Ovary (tissue), 9 donors: ENCODE results near the gene ANKMY1. TPM values are rescaled to one million over a fixed set of nuclear protein-coding genes. Genes with fewer than 3 reads are reported as not detected.

ENCODE experiments used
- DNase-seq, 5 donors: peaks; one replicate each; pipeline ENCODE4 v3.0.0-alpha.2; 2019 to 2020
- H3K27ac ChIP-seq, 2 donors: fragments of 200-600 bp; one replicate each; pipeline versions ENCODE4 v1.5.1 to v1.8.0; 2019 to 2022
- H3K27me3 ChIP-seq: fragments of 200-600 bp; one replicate; pipeline ENCODE4 v1.8.0; 2022
- H3K36me3 ChIP-seq: fragments of 200-600 bp; sonication (generic); one replicate; pipeline ENCODE4 v1.5.1; 2019
- H3K4me1 ChIP-seq: one replicate; pipeline ENCODE4 v1.8.1; 2013; ENCODE audit warnings: mild to moderate bottlenecking, moderate library complexity; ENCODE audit not compliant: insufficient read depth
- H3K4me3 ChIP-seq: fragments of 200-600 bp; sonication (generic); one replicate; pipeline ENCODE4 v1.5.1; 2017
- H3K9me3 ChIP-seq, 2 donors: fragments of 200-600 bp in 1 of 2; sonication (generic) in 1 of 2; one replicate each; pipeline versions ENCODE4 v1.5.1 to v1.8.1; 2013 to 2019; ENCODE audit warnings: mild to moderate bottlenecking in 1 of 2, moderate library complexity in 1 of 2
- CTCF ChIP-seq, 3 donors: fragments of 450-650 bp in 2 of 3; fragments of 200-600 bp in 1 of 3; IDR thresholded peaks; one replicate each; pipeline versions ENCODE4 v1.5.1 to v1.8.0; 2016 to 2022; ENCODE audit warnings: antibody characterized with exemption in 3 of 3, mild to moderate bottlenecking in 1 of 3
- EP300 ChIP-seq: sonication (generic); formaldehyde crosslinking; IDR thresholded peaks from one replicate; pipeline ENCODE4 v1.6.1; 2017; ENCODE audit warnings: antibody characterized with exemption
- POLR2A ChIP-seq: fragments of 450-650 bp; IDR thresholded peaks from one replicate; pipeline ENCODE4 v1.6.1; 2017; ENCODE audit warnings: antibody characterized with exemption, mild to moderate bottlenecking, moderate library complexity
- WGBS, 3 donors: extraction: QIAGEN DNeasy Blood & Tissue Kit in 1 of 3; methylation state at CpG; one replicate each; pipeline versions ENCODE4 v1.1.5 to v1.1.7; 2013 to 2017; 5-methylcytosine and 5-hydroxymethylcytosine counted together
- intact Hi-C, 4 donors: fragments of 100-400 bp; cut with DNase I; formaldehyde crosslinking; loops; one replicate each; pipeline versions ENCODE4 v1.11.0 to v1.15.1; 2022 to 2023
- polyA plus RNA-seq, 2 donors: library from polyadenylated mRNA; stranded (reverse); fragments of 200-250 nt in 1 of 2; fragments of 350-450 nt in 1 of 2; fragmentation: Illumina TruSeq in 1 of 2; extraction: RNeasy Lipid Tissue Mini Kit (QIAGEN cat#74804) in 1 of 2; gene quantifications; one replicate each; pipeline ENCODE4 v1.2.3, GENCODE V29; 2013 to 2014
- total RNA-seq, 7 donors: library from RNA; depleted of rRNA in 2 of 7; stranded (reverse); fragments of >200 nt in 2 of 7; fragmentation: NEBNext Ultra II Directional in 3 of 7; extraction: Animal tissue kit (Norgen Biotek cat#: 25700) in 3 of 7; gene quantifications; one replicate each; pipeline versions ENCODE4 v1.1.0 to v1.2.4, GENCODE V29; 2016 to 2023
- donor health status: DM: no; HTN: no; CAD: no; lungs with moderate emphysema.
- donor health status: DM: no; HTN: no; CAD: no.
- donor health status: Bipolar disorder and iron deficiency.
- donor health status: DM: yes; HTN: yes; CAD: no.
- donor health status: DM: no; HTN: no; CAD: no.
- donor health status: DM: yes; HTN: yes; CAD: no.

The ANKMY1 gene
- total and polyA plus RNA-seq, 9 donors, result 11.5 to 24.2 (median 19.0) TPM

GRCh38 chr2:240527153-240527750 lies 30.5 kb downstream of the ANKMY1 start:
- Histone ChIP-seq H3K9me3 (no peaks in the 10 kb centered on the region), H3K27me3 (no peaks in the 10 kb centered on the region), H3K36me3 (no peaks in the 10 kb centered on the region), H3K27ac (no peak overlapping the region), H3K4me3 (no peak overlapping the region), H3K4me1 (no peaks in the 10 kb centered on the region)
- no peak for TF ChIP-seq CTCF (IDR thresholded peaks at IDR 0.05)
- TF ChIP-seq EP300, result no peak
- TF ChIP-seq POLR2A, result no peak
- intact Hi-C loops, result no loop called here
- no peak for DNase-seq
- 77 to 94% (median 82%) methylated on average over 3 of the region's 3 CpGs for WGBS, 3 donors

GRCh38 chr2:240526521-240526920 lies 31.3 kb downstream of the ANKMY1 start:
- no peak for DNase-seq

GRCh38 chr2:240525802-240526201 lies 32.0 kb downstream of the ANKMY1 start:
- TF ChIP-seq CTCF (IDR thresholded peaks at IDR 0.05), result no peak
- TF ChIP-seq POLR2A, result no peak

More at GRCh38 chr2:240526521-240526920, 31.3 kb downstream of the ANKMY1 start:
- H3K27ac ChIP-seq, result no peak overlapping the region
- WGBS, 3 donors, result 82 to 95% (median 92%) methylated on average over 4 of the region's 4 CpGs
- H3K36me3 ChIP-seq, result no peaks in the 10 kb centered on the region
- TF ChIP-seq EP300, result no peak
- no peak for TF ChIP-seq CTCF (IDR thresholded peaks at IDR 0.05)
- TF ChIP-seq POLR2A, result no peak
- no peak overlapping the region for H3K4me3 ChIP-seq
- H3K27me3 ChIP-seq, result no peaks in the 10 kb centered on the region
- no peaks in the 10 kb centered on the region for H3K4me1 ChIP-seq
- intact Hi-C loops, result no loop called here
- no peaks in the 10 kb centered on the region for H3K9me3 ChIP-seq

GRCh38 chr2:240524963-240525718 lies 32.6 kb downstream of the ANKMY1 start:
- WGBS, 3 donors, result 92 to 95% (median 92%) methylated on average over 8 of the region's 8 CpGs
- no peaks in the 10 kb centered on the region for H3K27me3 ChIP-seq
- no peaks in the 10 kb centered on the region for H3K4me1 ChIP-seq
- no peaks in the 10 kb centered on the region for H3K9me3 ChIP-seq
- no peak overlapping the region for H3K27ac ChIP-seq
- no peaks in the 10 kb centered on the region for H3K36me3 ChIP-seq
- intact Hi-C loops, result no loop called here
- TF ChIP-seq EP300 (no peak), POLR2A (no peak), CTCF (IDR thresholded peaks at IDR 0.05) (no peak)
- DNase-seq, result no peak
- H3K4me3 ChIP-seq, result no peak overlapping the region

More at GRCh38 chr2:240525802-240526201, 32.0 kb downstream of the ANKMY1 start:
- no peaks in the 10 kb centered on the region for H3K36me3 ChIP-seq
- H3K9me3 ChIP-seq, result no peaks in the 10 kb centered on the region
- no peaks in the 10 kb centered on the region for H3K27me3 ChIP-seq
- no peak overlapping the region for H3K27ac ChIP-seq
- no peaks in the 10 kb centered on the region for H3K4me1 ChIP-seq
- H3K4me3 ChIP-seq, result no peak overlapping the region
- WGBS, 3 donors, result 96 to 99% (median 98%) methylated on average over 6 of the region's 6 CpGs
- intact Hi-C loops, result no loop called here
- no peak for DNase-seq
